Measurements from ENCODE around the gene OR1L8.
"Not testable (repeated sequence)": the region's sequence is repeated elsewhere in the genome, so short reads cannot be mapped to it uniquely, and the experiment has no call there.

Gene OR1L8

GRCh38 chr9:122583284-122583683, at the start of gene OR1L8:
TSS of gene OR1L8 (minus strand) at chr9:122583384. CDS start at chr9:122568477, 14,907 bp downstream.
- DNase-seq (ENCODE audit: extremely low read depth, low read depth); H3K4me3 ChIP-seq (replicated peaks; ENCODE audit: low read depth, low read length): not testable (repeated sequence)

DNA sequence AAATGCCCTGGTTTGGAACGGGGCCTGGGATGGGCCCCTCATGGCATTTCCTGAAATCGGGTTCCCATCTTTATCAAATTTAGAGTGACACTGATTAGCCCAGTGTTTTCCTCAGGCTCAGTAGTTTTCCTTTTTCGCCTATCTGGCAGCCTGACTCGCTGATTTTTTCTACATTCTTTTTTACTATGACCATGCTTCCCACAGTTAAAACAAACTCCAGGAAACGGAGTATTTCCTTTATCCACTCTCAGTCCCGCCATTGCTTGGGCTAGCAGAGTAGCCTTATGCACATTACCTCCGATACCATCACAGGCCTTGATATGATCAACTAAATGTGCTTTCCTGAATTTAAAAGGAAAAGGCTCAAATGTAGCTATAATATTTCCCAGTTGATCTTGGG, 36.8 kb upstream of the OR1L8 start:
- no peak for DNase-seq (ENCODE audit: extremely low read depth, low read depth)
- TF ChIP-seq, protein P1, sequence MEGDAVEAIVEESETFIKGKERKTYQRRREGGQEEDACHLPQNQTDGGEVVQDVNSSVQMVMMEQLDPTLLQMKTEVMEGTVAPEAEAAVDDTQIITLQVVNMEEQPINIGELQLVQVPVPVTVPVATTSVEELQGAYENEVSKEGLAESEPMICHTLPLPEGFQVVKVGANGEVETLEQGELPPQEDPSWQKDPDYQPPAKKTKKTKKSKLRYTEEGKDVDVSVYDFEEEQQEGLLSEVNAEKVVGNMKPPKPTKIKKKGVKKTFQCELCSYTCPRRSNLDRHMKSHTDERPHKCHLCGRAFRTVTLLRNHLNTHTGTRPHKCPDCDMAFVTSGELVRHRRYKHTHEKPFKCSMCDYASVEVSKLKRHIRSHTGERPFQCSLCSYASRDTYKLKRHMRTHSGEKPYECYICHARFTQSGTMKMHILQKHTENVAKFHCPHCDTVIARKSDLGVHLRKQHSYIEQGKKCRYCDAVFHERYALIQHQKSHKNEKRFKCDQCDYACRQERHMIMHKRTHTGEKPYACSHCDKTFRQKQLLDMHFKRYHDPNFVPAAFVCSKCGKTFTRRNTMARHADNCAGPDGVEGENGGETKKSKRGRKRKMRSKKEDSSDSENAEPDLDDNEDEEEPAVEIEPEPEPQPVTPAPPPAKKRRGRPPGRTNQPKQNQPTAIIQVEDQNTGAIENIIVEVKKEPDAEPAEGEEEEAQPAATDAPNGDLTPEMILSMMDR (IDR thresholded peaks at IDR 0.05; ENCODE audit: low read depth, low read length, missing control alignments): no peak

DNA sequence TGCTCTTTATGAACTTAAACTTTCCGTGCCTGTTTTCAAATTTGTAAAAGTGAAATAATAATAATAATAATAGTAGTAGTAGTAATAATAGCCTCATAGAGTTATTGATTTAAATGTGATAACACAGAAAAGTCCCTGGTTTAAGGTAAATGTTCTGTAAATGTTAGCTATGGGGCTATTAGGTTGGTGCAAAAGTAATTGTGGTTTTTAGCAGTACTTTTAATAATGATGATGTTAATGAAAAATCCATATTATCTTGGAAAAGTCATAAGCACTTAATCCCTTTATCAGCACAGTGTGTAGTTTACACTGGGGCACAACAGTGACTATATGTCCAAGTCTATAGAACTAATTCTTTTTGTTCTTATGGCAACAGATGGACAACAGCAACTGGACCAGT, 31.2 kb upstream of the OR1L8 start, which contains the start of gene OR1Q1:
Gene OR1Q1 (plus strand): TSS at position 377 of the 400 bp plus-strand sequence. CDS start 0 bp downstream, at position 377.
- no peak for DNase-seq (ENCODE audit: extremely low read depth, low read depth)
- H3K4me3 ChIP-seq (replicated peaks; ENCODE audit: low read depth, low read length): no peak within 1 kb of the TSS
- TF ChIP-seq, protein P1 (IDR thresholded peaks at IDR 0.05; ENCODE audit: low read depth, low read length, missing control alignments): no peak

More for the DNA sequence above, 36.8 kb upstream of the OR1L8 start:
- no peak overlapping the region for H3K4me3 ChIP-seq (replicated peaks; ENCODE audit: low read depth, low read length)

DNA sequence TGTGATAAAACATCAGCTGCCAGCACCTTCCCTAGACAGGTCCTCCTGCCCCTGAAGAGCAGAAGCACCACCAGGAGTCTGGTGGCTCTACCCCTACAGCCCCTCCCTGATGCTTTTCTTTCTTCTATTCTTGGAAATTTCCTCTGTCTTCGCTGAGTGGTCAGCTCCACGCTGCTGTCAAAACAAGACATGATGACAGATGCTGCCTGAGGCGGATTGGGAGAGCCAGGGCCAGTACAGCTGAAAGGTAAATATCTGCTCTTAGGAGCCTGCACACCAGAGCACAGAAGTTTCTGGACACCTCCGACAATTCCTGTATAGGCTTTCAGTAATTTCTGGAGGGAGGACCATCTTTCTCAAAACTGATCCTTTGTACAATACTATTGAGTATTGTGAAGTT, 26.6 kb upstream of the OR1L8 start:
- H3K4me3 ChIP-seq (replicated peaks; ENCODE audit: low read depth, low read length): no peak overlapping the region
- TF ChIP-seq, protein P1 (IDR thresholded peaks at IDR 0.05; ENCODE audit: low read depth, low read length, missing control alignments): no peak
- DNase-seq (ENCODE audit: extremely low read depth, low read depth): no peak

DNA sequence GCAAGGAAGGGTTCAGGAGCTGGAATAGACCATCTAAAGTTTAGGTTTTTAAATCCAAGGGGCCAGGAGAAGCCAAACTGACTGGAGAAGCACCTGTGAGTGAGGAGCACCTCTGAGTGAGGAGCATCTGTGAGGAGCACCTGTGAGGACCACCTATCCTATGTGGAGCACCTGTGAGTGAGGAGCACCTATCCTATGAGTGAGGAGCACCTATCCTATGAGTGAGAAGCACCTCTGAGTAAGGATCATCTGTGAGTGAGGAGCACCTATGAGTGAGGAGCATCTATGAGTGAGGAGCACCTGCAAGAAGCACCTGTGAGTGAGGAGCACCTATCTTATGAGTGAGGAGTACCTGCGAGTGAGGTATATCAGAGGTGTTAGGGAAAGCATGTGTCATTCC, 23.4 kb upstream of the OR1L8 start:
- H3K4me3 ChIP-seq (replicated peaks; ENCODE audit: low read depth, low read length): no peak overlapping the region
- no peak for DNase-seq (ENCODE audit: extremely low read depth, low read depth)
- TF ChIP-seq, protein P1 (IDR thresholded peaks at IDR 0.05; ENCODE audit: low read depth, low read length, missing control alignments): no peak

GRCh38 chr9:122605691-122606090, 22.5 kb upstream of the OR1L8 start:
- no peak overlapping the region for H3K4me3 ChIP-seq (replicated peaks; ENCODE audit: low read depth, low read length)

DNA sequence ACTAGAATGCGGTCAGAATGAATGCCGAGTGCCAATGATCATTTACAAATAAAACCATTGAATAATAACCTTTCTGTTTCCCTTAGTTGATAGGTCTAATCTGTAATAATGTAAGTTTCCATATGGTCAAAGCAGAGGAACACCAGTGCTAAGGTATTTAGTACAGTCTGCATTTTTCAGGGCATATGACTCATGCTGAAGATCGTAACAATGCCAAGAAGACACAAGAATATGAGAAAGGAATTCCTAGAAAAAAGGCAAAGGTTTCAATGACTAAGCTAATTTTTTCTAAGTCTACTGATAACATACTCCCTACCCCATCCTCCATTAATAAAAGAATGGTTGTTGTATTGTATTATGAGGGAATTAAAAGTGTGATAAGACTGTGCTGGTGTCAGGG, 2.8 kb downstream of the OR1L8 start:
- DNase-seq (ENCODE audit: extremely low read depth, low read depth): peak; percentile 31
- TF ChIP-seq, protein P1 (IDR thresholded peaks at IDR 0.05; ENCODE audit: low read depth, low read length, missing control alignments): no peak
- no peak overlapping the region for H3K4me3 ChIP-seq (replicated peaks; ENCODE audit: low read depth, low read length)

More at GRCh38 chr9:122605691-122606090, 22.5 kb upstream of the OR1L8 start:
- DNase-seq (ENCODE audit: extremely low read depth, low read depth): no peak
- TF ChIP-seq, protein P1 (IDR thresholded peaks at IDR 0.05; ENCODE audit: low read depth, low read length, missing control alignments): no peak

Measured in HFF-Myc (cell line).